T47D (cell line): Measurements from ENCODE around the gene CRPPA.
"Not testable (repeated sequence)": the region's sequence is repeated elsewhere in the genome, so short reads cannot be mapped to it uniquely, and the experiment has no call there.

ENCODE experiments used
- DNase-seq, 2 experiments: peaks; one replicate each; pipeline versions ENCODE4 v3.0.0 to v3.0.0-alpha.2; 2011 to 2012; ENCODE audit warnings: low read depth in 1 of 2, low spot score in 1 of 2
- JUND ChIP-seq: IDR thresholded peaks from 2 replicates; pipeline ENCODE4 v1.6.1; 2012; ENCODE audit warnings: low read depth
- in situ Hi-C: cut with HindIII; loops from 2 replicates; pipeline ENCODE4 v1.10.0; 2016; ENCODE audit warnings: low sequenced_read_pairs, low pct_unique_long_range_greater_than_20kb

The CRPPA gene

DNA sequence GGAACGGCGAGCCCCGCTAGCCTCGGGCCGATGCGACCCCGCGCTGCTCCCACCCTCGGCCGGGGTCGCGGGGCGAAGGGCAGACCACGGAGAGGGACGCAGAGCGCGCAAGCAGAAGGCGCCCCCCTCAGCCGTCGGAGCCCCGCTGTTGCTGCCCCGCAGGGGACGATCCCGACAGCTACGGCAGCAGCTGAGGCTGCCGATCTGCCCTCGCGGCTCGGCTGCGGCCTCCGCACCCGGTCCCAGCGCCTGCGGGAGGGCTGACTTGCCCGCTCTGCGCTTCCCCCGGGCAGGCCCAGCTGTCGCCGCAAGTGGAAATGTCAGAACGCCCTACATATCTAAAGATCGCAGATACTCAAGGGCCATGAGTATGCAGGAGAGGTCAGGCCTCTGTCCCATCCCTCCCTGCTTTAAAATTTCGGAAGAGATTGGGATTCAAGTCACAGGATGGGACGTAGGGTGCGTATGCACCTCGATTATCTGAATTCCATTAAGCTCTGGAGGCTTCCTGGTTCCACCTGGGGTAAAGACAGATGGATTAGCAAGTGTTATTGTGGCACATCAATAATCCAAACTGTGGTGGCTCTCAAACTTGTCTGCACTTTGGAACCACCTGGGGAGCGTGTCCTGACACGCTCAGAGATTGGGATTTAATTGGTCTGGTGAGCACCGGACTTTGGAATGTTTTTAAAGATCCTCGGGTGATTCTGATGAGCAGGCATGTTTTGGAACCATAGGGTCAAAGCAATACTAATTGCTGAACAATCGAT is at the start of gene CRPPA:
Gene CRPPA, minus strand, starts transcription at position 206 of the 770 bp plus-strand sequence. CDS start 216 bp downstream, outside the sequence.
- in situ Hi-C loops = no loop called here
- peak; percentile 12 to 64 for DNase-seq
- no peak for TF ChIP-seq JUND

- in situ Hi-C loops = no loop called here
- TF ChIP-seq JUND = no peak
- DNase-seq = peak; percentile 12 to 55
Measured at GRCh38 chr7:16465469-16466361, 44.4 kb upstream of the CRPPA start, which contains the start of gene SOSTDC1. TSS of gene SOSTDC1 (minus strand) at chr7:16465738. CDS start at chr7:16465668, 70 bp downstream.

- DNase-seq = no peak
- in situ Hi-C loops = no loop called here
- 0 out of 2 replicates have a peak, but pooled peaks have one; percentile 9 for TF ChIP-seq JUND
Measured at GRCh38 chr7:16463949-16464715, 42.8 kb upstream of the CRPPA start.

DNA sequence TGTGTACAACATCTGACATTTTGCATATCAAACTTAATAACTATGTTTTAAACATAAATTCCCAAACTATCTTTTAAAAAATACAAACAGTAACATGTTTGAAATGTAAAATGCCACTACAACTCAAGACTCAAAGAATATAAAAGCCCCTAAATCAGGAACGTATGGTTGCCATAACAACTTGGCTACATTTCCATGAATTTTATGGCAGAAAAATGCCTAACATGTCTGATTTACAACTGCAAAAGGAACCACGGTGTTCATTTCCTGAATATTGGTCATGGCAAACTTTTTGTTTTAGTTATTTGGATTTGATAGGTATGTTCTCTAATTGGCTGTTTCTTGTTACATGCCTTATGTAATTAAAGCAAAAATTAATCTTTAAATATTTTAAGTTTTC is 42.2 kb upstream of the CRPPA start:
- in situ Hi-C loops = no loop called here
- no peak for TF ChIP-seq JUND
- no peak for DNase-seq

DNA sequence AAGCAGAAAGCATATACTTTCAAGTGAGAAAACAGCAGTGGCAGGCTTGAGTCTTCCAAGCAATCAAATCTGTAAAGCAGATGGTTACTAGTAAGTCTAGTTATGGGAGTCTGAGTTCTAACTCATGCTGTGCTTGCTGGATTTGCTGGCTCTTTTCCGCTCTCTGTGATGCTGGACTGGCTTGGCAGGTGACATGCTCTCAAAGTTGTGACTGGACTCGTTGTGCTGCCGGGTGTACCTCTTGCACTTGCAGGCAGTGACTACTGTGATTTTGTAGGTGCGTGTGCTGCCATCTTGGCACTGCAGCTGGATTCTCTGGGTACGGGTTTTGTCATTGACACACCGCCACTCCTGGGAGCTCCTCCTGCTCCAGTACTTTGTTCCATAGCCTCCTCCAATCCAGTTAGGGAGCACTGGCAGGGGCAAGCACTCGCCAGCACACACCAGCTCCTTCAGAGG is 41.1 kb upstream of the CRPPA start:
- in situ Hi-C loops = no loop called here
- no peak for DNase-seq
- no peak for TF ChIP-seq JUND

GRCh38 chr7:16460789-16461493 is 39.6 kb upstream of the CRPPA start:
- no peak for DNase-seq
- TF ChIP-seq JUND = no peak
- in situ Hi-C loops = no loop called here

- in situ Hi-C loops, DNase-seq: not testable (repeated sequence)
Measured at GRCh38 chr7:16456303-16456702, 35.0 kb upstream of the CRPPA start.

GRCh38 chr7:16455591-16455990 is 34.3 kb upstream of the CRPPA start:
- no peak for TF ChIP-seq JUND
- DNase-seq = no peak
- in situ Hi-C loops = no loop called here

DNA sequence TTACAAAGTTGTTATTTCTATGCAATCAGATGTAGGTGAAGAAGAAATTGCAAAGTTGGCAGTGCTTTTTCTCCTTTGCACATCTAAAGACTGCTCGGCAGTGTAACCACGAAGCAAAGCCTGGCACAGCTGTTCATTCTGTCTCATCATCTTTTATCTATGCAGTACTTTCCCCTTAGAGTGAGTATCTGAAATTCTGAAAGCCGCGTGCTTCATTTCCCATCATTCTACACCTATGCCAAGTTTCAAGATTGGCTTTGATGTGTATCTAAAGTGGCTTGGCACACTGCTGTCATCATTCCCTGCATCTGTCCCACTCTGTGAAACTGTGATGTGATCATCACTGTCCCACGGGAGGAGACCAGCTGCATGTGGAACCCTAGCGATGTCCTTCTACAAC is 29.0 kb upstream of the CRPPA start:
- TF ChIP-seq JUND = no peak
- DNase-seq = no peak

DNA sequence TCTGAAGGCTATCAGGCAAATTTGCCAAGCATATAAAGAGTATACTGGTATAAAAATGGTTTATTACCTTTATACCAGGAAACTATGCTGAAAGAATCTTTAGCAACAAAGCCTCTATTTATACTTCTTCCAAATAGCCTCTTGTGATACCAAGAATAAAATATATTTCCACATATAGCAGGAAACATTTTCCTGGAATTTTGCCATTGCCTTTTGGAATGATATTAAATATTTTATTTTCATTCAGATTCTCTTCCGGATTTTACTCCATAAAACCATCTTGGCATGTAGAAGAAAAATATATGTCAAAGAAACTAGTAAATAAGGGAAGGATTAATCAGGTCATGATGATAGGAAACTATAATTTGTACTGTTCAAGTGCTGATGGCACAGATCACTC is 26.5 kb upstream of the CRPPA start:
- in situ Hi-C loops = no loop called here
- DNase-seq = no peak
- TF ChIP-seq JUND = no peak

More for the DNA sequence above, 29.0 kb upstream of the CRPPA start:
- in situ Hi-C loops = no loop called here

DNA sequence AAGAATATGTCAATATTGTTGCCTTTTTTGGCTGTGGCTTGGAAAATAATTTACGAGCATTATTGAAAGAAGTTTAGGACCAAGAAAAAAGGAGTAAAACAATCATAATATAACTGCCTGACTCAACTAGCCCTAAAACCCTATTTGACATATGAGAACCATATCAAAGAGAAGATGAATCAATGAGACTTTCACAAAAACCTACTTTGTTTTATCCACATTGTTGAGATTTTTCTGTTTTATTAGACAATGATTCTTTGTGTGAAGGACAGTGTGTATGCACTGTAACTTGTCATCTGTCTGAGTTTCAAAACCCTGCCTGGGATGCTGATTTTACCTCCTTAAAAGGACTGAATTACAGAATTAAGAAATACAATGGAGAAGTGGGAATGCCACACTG is 25.2 kb upstream of the CRPPA start:
- no peak for DNase-seq
- in situ Hi-C loops = no loop called here
- TF ChIP-seq JUND = no peak

DNA sequence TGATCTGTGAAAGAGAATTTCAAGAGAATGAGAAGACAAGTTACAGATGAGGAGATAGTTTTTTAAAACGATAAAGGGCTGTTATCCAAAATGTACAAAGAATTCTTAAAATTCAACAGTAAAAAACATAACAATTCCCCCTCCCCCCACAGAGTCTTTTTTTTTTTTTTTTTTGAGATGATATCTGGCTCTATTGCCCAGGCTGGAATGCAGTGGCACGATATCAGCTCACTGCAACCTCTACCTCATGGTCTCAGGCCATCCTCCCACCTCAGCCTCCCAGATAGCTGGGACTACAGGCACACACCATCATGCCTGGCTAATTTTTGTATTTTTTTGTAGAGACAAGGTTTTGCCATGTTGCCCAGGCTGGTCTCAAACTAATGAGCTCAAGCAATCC is 22.5 kb upstream of the CRPPA start:
- DNase-seq, in situ Hi-C loops: not testable (repeated sequence)
